SW480 (cell line): Measurements from ENCODE around the gene CASZ1.
A peak's percentile ranks its signal among the peaks of the same experiment; 100 is the strongest.

Source experiments
- DNase-seq: peaks from one replicate; pipeline ENCODE4 v3.0.0-alpha.2; 2016; ENCODE audit warnings: low spot score

Gene CASZ1

GRCh38 chr1:10704368-10704882, 92.0 kb downstream of the CASZ1 start:
- DNase-seq = no peak

GRCh38 chr1:10703702-10704101, 92.7 kb downstream of the CASZ1 start:
- no peak for DNase-seq

GRCh38 chr1:10701145-10701544, 95.3 kb downstream of the CASZ1 start:
- DNase-seq = no peak

- DNase-seq = no peak
Observed at GRCh38 chr1:10699470-10699835, 97.0 kb downstream of the CASZ1 start.

- DNase-seq = no peak
Observed at GRCh38 chr1:10698726-10699469, 97.5 kb downstream of the CASZ1 start.

GRCh38 chr1:10697621-10698160, 98.8 kb downstream of the CASZ1 start:
- no peak for DNase-seq

- peak; percentile 29 for DNase-seq
Observed at GRCh38 chr1:10696977-10697376, 99.5 kb downstream of the CASZ1 start.

- DNase-seq = peak; percentile 84
Observed at GRCh38 chr1:10694633-10695627, 101.5 kb downstream of the CASZ1 start.

- DNase-seq = peak; percentile 55
Observed at GRCh38 chr1:10694274-10694632, 102.2 kb downstream of the CASZ1 start.

- DNase-seq = no peak
Observed at GRCh38 chr1:10693497-10694273, 102.8 kb downstream of the CASZ1 start.

- no peak for DNase-seq
Observed at GRCh38 chr1:10693152-10693496, 103.3 kb downstream of the CASZ1 start.

GRCh38 chr1:10692401-10693021, 103.9 kb downstream of the CASZ1 start:
- peak; percentile 54 for DNase-seq

GRCh38 chr1:10691740-10692125, 104.7 kb downstream of the CASZ1 start:
- no peak for DNase-seq

- no peak for DNase-seq
Observed at GRCh38 chr1:10691075-10691739, 105.2 kb downstream of the CASZ1 start.

- DNase-seq = no peak
Observed at GRCh38 chr1:10690484-10690883, 106.0 kb downstream of the CASZ1 start.

GRCh38 chr1:10688409-10688786, 108.0 kb downstream of the CASZ1 start:
- DNase-seq = no peak

- DNase-seq = no peak
Observed at GRCh38 chr1:10687782-10688408, 108.6 kb downstream of the CASZ1 start.

- DNase-seq = no peak
Observed at GRCh38 chr1:10687251-10687651, 109.2 kb downstream of the CASZ1 start.

- DNase-seq = peak; percentile 41
Observed at GRCh38 chr1:10686404-10687040, 109.9 kb downstream of the CASZ1 start.

- DNase-seq = no peak
Observed at GRCh38 chr1:10685808-10686403, 110.5 kb downstream of the CASZ1 start.
